HG02870 (cell line): Measurements from ENCODE around the gene ST6GAL1.
"Not testable (repeated sequence)": the region's sequence is repeated elsewhere in the genome, so short reads cannot be mapped to it uniquely, and the experiment has no call there.

Experiments
- ATAC-seq: cut with Tn5 transposase; IDR thresholded peaks from one replicate; pipeline ENCODE4 v1.9.1; 2021; ENCODE audit warnings: mild to moderate bottlenecking, moderate library complexity; ENCODE audit not compliant: unreplicated experiment

ST6GAL1 gene

GRCh38 chr3:187042346-187042745 lies 112.0 kb downstream of the ST6GAL1 start:
- no peak for ATAC-seq

- ATAC-seq: no peak
Measured at GRCh38 chr3:187042874-187043458, 112.6 kb downstream of the ST6GAL1 start.

GRCh38 chr3:187044206-187044605 lies 113.9 kb downstream of the ST6GAL1 start:
- ATAC-seq: peak; percentile 42

GRCh38 chr3:187044867-187045552 lies 114.7 kb downstream of the ST6GAL1 start:
- ATAC-seq: no peak

GRCh38 chr3:187046033-187046432 lies 115.7 kb downstream of the ST6GAL1 start:
- no peak for ATAC-seq

- ATAC-seq: no peak
Measured at GRCh38 chr3:187049462-187050101, 119.3 kb downstream of the ST6GAL1 start.

- ATAC-seq: no peak
Measured at GRCh38 chr3:187051066-187051465, 120.7 kb downstream of the ST6GAL1 start.

GRCh38 chr3:187051724-187052366 lies 121.5 kb downstream of the ST6GAL1 start:
- no peak for ATAC-seq

GRCh38 chr3:187052427-187052826 lies 122.1 kb downstream of the ST6GAL1 start:
- not testable (repeated sequence) for ATAC-seq

GRCh38 chr3:187054433-187054832 lies 124.1 kb downstream of the ST6GAL1 start:
- not testable (repeated sequence) for ATAC-seq

GRCh38 chr3:187057803-187058202 lies 127.5 kb downstream of the ST6GAL1 start:
- ATAC-seq: not testable (repeated sequence)

- ATAC-seq: no peak
Measured at GRCh38 chr3:187061748-187062147, 131.4 kb downstream of the ST6GAL1 start.

GRCh38 chr3:187062526-187063177 lies 132.3 kb downstream of the ST6GAL1 start:
- no peak for ATAC-seq

GRCh38 chr3:187063286-187064121 lies 133.2 kb downstream of the ST6GAL1 start:
- no peak for ATAC-seq

GRCh38 chr3:187064210-187065115 lies 134.1 kb downstream of the ST6GAL1 start:
- no peak for ATAC-seq

- no peak for ATAC-seq
Measured at GRCh38 chr3:187066228-187066995, 136.1 kb downstream of the ST6GAL1 start.

- ATAC-seq: no peak
Measured at GRCh38 chr3:187068787-187069186, 138.5 kb downstream of the ST6GAL1 start.

GRCh38 chr3:187069857-187070516 lies 139.7 kb downstream of the ST6GAL1 start:
- ATAC-seq: no peak
